ACC112 (cell line): ENCODE results near the gene MCF2L.

Experiments
- H2AFZ ChIP-seq: fragments of 200-600 bp; sonication (generic); one replicate; pipeline ENCODE4 v1.6.0; 2017; ENCODE audit warnings: antibody characterized with exemption, low read length; ENCODE audit not compliant: unreplicated experiment
- H3K27ac ChIP-seq: fragments of 200-600 bp; sonication (generic); 2 replicates; pipeline ENCODE4 v1.5.1; 2014; ENCODE audit warnings: low read depth, mild to moderate bottlenecking, antibody characterized with exemption, low read length, moderate library complexity
- H3K27me3 ChIP-seq: fragments of 200-600 bp; sonication (generic); 2 replicates; pipeline ENCODE4 v1.6.1; 2014; ENCODE audit warnings: mild to moderate bottlenecking, antibody characterized with exemption, low read length, moderate library complexity, mixed read lengths; ENCODE audit not compliant: insufficient read depth
- H3K36me3 ChIP-seq: fragments of 200-600 bp; sonication (generic); 2 replicates; pipeline ENCODE4 v1.6.1; 2016; ENCODE audit warnings: mild to moderate bottlenecking, antibody characterized with exemption, low read length, moderate library complexity, mixed read lengths; ENCODE audit not compliant: insufficient read depth
- H3K4me1 ChIP-seq: fragments of 200-600 bp; sonication (generic); one replicate; pipeline ENCODE4 v1.6.1; 2016; ENCODE audit warnings: low read length, mixed read lengths; ENCODE audit not compliant: insufficient read depth, unreplicated experiment, control insufficient read depth
- H3K4me3 ChIP-seq: fragments of 200-600 bp; sonication (generic); 2 replicates; pipeline ENCODE4 v1.5.1; 2014; ENCODE audit warnings: mild to moderate bottlenecking, low read depth, low read length
- H3K79me2 ChIP-seq: fragments of 200-600 bp; sonication (generic); one replicate; pipeline ENCODE4 v1.6.0; 2016; ENCODE audit warnings: low read length; ENCODE audit not compliant: control insufficient read depth, unreplicated experiment, insufficient read depth

Gene MCF2L

DNA sequence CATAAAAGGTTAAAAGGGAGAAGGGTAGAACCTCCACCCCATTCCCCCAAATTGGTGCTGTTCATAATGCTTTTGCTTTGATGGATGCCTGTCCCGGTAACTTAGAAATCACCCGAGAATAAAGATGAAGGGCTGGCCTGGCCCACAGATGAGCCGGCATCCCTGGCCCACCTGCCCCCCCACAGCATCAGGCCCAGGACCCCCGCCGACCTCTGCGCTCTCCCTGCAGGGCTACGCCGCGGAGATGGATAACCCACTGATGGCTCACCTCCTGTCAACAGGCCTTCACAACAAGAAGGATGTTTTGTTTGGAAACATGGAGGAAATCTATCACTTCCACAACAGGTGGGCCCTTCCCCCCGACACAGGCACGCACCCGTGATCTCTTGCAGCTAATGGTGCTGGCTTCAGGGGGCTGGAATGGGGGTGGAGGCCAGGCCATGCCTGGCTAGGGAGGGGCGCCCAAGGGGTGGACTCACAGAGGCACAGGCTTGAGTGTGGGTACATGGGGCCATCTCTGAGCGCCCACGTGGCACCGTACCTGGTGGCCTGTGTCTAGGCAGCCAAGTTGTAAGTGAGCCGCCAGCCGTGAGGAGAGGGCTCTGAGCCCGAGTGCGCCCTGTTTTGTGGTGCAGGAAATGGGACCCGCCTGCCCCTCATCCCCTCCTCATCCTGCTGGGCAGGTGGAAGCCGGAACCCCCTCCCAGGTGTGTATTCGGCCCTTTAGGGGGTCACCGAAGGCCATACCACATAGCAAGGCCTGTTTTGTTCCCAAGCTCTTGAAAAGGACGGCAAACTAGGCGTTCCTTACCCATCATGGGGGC lies 113.4 kb downstream of the MCF2L start:
- H2AFZ ChIP-seq: no peak overlapping the region
- no peaks in the 10 kb centered on the region for H3K79me2 ChIP-seq
- no peak overlapping the region for H3K27ac ChIP-seq
- no peaks in the 10 kb centered on the region for H3K27me3 ChIP-seq
- H3K4me3 ChIP-seq: no peak overlapping the region
- no peaks in the 10 kb centered on the region for H3K4me1 ChIP-seq
- H3K36me3 ChIP-seq: no peaks in the 10 kb centered on the region

DNA sequence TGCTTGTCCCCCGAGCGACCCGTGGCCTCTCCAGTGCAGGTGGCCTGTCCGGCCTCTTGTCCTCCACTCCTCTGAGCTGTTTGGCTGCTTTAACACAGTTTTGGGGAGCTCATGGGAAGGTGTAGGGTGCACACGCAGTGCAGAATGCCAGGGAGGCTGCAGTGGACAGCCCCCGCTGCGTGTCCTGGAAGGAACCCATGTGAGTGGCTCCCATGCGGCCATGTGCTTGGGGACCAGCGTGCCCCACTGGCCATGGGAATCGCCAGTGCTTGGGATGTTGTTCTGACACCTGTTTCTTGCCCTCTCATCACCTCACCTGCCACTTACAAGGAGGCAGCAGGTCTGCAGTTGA lies 114.0 kb downstream of the MCF2L start:
- Histone ChIP-seq H3K27ac (no peak overlapping the region), H3K4me3 (no peak overlapping the region), H3K27me3 (no peaks in the 10 kb centered on the region), H2AFZ (no peak overlapping the region), H3K36me3 (no peaks in the 10 kb centered on the region), H3K79me2 (no peaks in the 10 kb centered on the region), H3K4me1 (no peaks in the 10 kb centered on the region)

DNA sequence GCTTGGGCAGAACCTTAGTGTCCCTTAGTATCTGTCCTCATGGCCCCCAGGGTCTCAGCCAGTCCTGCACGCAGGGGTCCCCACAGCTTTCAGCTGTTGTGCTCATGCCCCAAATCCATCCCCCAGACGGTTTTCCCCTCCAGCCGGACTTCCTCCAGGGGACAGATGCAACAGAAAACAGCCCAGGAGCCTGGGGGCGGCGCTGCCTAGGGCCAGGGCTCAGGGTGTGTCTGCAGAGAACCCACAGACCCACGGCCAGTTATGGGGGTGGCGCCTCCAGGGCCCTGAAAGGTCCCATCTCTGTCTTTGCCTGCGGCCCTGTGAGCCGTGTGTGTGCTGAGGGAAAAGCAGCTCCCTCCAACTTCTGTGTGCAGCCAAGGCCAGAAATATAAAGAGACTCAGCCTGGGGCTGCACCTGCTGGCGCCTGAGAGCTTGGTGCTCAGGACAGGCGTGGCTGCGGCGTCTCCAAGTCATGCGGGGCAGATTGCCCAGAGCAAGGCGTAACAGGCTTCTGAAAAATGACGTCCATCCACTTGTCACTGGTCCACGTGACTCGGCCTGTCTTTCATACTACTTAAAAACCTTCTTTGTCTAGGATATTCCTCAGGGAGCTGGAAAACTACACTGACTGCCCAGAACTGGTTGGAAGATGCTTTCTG lies 114.5 kb downstream of the MCF2L start:
- Histone ChIP-seq H3K4me3 (no peak overlapping the region), H2AFZ (no peak overlapping the region), H3K36me3 (no peaks in the 10 kb centered on the region), H3K4me1 (no peaks in the 10 kb centered on the region), H3K27me3 (no peaks in the 10 kb centered on the region), H3K79me2 (no peaks in the 10 kb centered on the region), H3K27ac (no peak overlapping the region)

DNA sequence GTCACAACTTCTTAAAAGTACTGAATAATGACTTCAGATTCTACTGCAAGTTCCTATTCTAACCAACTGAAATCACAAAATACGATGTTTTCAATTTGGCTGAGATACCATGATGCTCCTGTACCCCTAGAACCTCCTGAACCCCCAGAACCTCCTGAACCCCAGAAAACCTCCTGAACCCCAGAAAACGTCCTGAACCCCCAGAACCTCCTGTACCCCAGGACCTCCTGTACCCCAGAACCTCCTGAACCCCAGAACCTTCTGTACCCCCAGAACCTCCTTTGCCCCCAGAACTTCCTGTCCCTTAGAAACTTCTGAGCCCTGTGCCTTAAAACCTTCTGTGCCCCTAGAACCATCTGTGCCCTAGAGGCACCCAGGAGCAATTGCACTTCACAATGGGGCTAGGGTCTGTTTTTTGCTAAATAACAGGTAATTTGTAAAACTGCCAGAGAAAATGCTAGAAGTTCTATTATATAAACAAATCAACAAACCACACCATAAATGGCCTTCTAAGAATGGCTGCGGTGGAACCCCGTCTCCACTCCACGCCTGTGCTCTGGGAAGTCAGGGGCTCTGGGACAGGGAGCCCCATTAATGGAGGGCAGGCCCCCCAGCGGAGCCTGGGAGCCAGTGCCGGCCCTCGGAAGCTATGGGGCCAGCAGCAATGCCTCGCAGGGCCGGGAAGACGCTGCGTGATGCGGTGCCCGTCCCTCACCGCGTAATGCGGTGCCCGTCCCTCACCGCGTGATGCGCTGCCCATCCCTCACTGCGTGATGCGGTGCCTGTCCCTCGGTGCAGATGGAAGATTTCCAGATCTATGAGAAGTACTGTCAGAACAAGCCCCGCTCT lies 115.3 kb downstream of the MCF2L start:
- H2AFZ ChIP-seq: no peak overlapping the region
- no peaks in the 10 kb centered on the region for H3K4me1 ChIP-seq
- no peaks in the 10 kb centered on the region for H3K79me2 ChIP-seq
- no peaks in the 10 kb centered on the region for H3K36me3 ChIP-seq
- H3K4me3 ChIP-seq: no peak overlapping the region
- H3K27ac ChIP-seq: no peak overlapping the region
- H3K27me3 ChIP-seq: no peaks in the 10 kb centered on the region

DNA sequence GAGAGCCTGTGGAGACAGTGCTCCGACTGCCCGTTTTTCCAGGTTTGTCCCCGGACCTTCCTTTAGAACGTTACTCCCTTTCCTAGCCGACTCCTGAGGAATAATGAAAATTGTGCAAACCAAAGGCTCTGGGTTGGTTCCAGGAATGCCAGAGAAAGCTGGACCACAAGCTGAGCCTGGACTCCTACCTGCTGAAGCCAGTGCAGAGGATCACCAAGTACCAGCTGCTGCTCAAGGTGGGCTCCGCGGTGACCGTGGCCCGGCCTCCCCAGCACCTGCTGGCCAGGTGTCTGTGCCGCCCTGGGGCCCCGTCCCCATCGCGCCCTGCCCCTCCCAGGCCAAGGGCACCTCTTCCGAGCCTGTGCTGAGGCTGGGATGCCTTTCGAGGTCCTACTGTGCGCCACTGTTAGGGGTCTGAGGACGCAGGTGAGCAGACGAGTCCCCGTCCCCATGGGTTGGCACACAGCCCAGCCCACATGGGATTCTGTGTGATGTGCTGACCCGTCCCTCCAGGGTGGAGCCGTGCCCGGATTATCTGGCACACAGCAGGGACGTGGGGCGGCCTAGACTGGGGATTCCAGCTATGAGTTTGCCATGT lies 116.0 kb downstream of the MCF2L start:
- Histone ChIP-seq H2AFZ (no peak overlapping the region), H3K4me3 (no peak overlapping the region), H3K27ac (no peak overlapping the region), H3K27me3 (no peaks in the 10 kb centered on the region), H3K36me3 (no peaks in the 10 kb centered on the region), H3K4me1 (no peaks in the 10 kb centered on the region), H3K79me2 (no peaks in the 10 kb centered on the region)

DNA sequence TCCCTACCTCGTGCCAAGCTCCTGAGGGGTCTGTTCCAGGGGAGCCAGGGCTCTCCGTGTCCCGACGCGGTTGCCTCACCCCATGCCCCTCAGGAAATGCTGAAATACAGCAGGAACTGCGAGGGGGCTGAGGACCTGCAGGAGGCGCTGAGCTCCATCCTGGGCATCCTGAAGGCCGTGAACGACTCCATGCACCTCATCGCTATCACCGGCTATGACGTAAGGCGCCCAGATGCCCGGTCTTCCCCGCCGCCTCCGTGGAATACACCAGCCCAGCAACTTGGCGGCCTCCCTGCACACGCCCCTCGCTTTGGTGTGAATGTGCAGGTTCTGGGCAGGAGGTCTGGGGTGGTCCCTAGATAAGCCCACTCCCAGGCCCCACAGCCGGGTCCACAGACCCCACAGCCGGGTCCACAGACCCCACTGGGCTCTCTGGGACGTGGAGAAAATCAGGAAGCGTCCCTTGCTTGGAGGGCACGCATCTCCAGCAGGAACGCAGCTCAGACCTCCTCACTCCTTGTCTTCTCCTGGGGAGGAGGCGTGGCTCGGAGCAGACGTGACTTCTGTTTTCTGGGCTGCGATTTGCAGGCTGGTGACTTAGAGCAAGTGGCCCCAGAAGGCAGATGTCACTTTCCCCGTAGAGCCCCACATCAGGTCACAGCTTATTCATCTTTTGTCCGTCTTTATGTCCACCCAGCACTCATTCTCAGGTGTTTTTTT lies 117.2 kb downstream of the MCF2L start:
- H3K27ac ChIP-seq: no peak overlapping the region
- H3K36me3 ChIP-seq: no peaks in the 10 kb centered on the region
- no peaks in the 10 kb centered on the region for H3K27me3 ChIP-seq
- no peak overlapping the region for H3K4me3 ChIP-seq
- H3K4me1 ChIP-seq: no peaks in the 10 kb centered on the region
- no peaks in the 10 kb centered on the region for H3K79me2 ChIP-seq
- no peak overlapping the region for H2AFZ ChIP-seq

DNA sequence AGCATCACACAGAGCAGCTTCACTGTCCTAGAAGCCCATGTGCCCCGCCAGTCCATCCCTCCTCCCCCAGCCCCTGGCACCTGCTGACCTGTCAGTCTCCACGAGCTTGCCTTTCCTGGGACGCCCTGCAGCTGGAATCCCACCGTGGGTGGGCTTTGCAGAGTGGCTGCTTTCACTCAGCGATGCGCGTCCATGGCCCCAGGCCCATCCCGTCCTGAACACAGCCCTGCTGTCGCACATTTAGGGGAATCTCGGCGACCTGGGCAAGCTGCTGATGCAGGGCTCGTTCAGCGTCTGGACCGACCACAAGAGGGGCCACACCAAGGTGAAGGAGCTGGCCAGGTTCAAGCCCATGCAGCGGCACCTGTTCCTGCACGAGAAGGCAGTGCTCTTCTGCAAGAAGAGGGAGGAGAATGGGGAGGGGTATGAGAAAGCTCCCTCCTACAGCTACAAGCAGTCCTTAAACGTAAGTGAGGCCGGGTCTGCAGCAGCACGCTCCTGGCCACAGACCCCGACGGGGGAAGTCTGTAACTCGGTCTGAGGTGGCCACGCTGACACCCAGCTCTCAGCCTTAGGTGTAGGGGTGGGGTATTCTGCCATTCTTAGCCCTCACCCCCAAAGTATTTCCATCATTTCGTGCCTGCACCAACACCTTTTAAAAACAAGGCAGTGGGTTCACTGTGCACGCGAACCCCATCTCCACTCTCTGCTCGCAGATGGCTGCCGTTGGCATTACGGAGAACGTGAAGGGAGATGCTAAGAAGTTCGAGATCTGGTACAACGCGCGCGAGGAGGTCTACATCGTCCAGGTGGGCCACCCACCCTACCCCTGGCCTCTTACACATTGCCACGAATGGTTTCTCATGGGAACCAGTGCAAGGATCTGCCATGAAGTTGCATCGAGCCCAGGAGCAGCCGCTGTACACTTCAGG lies 118.2 kb downstream of the MCF2L start:
- Histone ChIP-seq H3K79me2 (no peaks in the 10 kb centered on the region), H3K4me3 (no peak overlapping the region), H3K4me1 (no peaks in the 10 kb centered on the region), H3K27me3 (no peaks in the 10 kb centered on the region), H2AFZ (no peak overlapping the region), H3K36me3 (no peaks in the 10 kb centered on the region), H3K27ac (no peak overlapping the region)

DNA sequence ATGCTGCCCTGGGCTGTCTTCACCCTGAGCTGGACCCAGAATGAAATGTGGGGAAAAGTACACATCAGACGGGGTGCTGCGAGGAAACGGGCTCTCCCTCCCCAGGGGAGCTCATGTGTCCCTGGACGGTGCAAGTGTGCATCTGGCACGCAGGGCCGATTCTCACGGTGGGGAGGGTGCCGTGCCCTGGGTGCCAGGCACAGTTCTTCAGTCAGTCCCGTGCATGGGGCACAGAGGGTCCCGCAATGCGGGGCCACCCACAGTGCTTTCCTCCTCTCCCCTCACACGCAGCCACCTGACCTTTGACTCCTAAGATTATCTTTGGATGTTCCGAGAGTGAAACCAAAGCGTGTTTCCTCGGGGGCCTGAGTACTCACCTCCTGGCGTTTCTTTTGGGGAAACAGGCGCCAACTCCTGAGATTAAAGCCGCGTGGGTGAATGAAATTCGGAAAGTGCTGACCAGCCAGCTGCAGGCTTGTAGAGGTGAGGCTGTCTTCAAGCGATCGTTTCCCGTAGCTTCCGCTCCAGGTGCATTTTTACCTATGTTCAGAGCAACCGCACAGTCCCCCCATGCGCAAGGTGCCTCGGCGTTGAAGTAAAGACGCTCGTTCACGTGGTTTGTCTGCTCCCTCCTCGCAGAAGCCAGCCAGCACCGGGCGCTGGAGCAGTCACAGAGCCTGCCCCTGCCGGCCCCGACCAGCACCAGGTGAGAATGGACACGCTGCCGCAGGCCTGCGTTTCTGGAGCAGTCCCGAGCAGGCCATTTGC lies 119.1 kb downstream of the MCF2L start:
- Histone ChIP-seq H3K36me3 (no peaks in the 10 kb centered on the region), H3K27ac (no peak overlapping the region), H3K27me3 (no peaks in the 10 kb centered on the region), H3K79me2 (no peaks in the 10 kb centered on the region), H3K4me1 (no peaks in the 10 kb centered on the region), H2AFZ (no peak overlapping the region), H3K4me3 (no peak overlapping the region)

DNA sequence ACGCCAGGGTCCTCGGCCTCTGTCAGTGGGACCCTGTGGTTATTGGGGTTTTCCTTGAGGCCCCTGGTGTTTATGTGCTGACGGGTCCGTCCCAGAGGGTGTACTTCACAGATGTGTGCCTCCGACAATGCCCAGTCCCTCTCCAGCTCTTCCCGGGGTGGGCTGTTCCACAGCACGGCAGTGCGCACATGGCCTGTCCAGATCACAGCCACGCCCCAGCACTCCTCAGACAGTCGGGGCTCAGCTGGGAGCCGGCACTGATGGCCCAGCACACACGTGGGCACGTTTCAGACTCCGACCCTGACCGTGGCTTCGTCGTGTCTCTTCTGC lies 119.6 kb downstream of the MCF2L start:
- Histone ChIP-seq H3K27me3 (0 out of 2 replicates have a peak, but pooled peaks cover 5% of the 10 kb centered on the region), H3K4me3 (no peak overlapping the region), H3K4me1 (no peaks in the 10 kb centered on the region), H3K27ac (no peak overlapping the region), H3K36me3 (no peaks in the 10 kb centered on the region), H3K79me2 (no peaks in the 10 kb centered on the region), H2AFZ (no peak overlapping the region)
